CD4-positive, alpha-beta T cell treated with Interleukin-4 for 4 hours (primary cell): ENCODE results near the gene RALA.
"Not testable (repeated sequence)": the region's sequence is repeated elsewhere in the genome, so short reads cannot be mapped to it uniquely, and the experiment has no call there.

Experiments used
- DNase-seq: peaks from one replicate; pipeline ENCODE4 v3.0.0-alpha.2; 2020

Gene RALA

GRCh38 chr7:39650676-39651075 is 27.3 kb downstream of the RALA start:
- no peak for DNase-seq

GRCh38 chr7:39651265-39651664 is 27.9 kb downstream of the RALA start:
- DNase-seq: no peak

GRCh38 chr7:39656415-39656814 is 33.0 kb downstream of the RALA start:
- no peak for DNase-seq

- no peak for DNase-seq
These were observed 36.1 kb downstream of the RALA start for GRCh38 chr7:39659356-39660013.

- DNase-seq: no peak
These were observed 38.6 kb downstream of the RALA start for GRCh38 chr7:39661960-39662359.

- DNase-seq: no peak
These were observed 39.9 kb downstream of the RALA start for GRCh38 chr7:39663263-39663662.

GRCh38 chr7:39664057-39664456 is 40.7 kb downstream of the RALA start:
- no peak for DNase-seq

GRCh38 chr7:39664585-39664984 is 41.2 kb downstream of the RALA start:
- DNase-seq: no peak

GRCh38 chr7:39666562-39666961 is 43.2 kb downstream of the RALA start:
- DNase-seq: no peak

GRCh38 chr7:39667341-39667923 is 44.1 kb downstream of the RALA start:
- DNase-seq: no peak

GRCh38 chr7:39668280-39668679 is 44.9 kb downstream of the RALA start:
- not testable (repeated sequence) for DNase-seq

- no peak for DNase-seq
These were observed 46.7 kb downstream of the RALA start for GRCh38 chr7:39670052-39670451.

- no peak for DNase-seq
These were observed 47.6 kb downstream of the RALA start for GRCh38 chr7:39670934-39671333.

GRCh38 chr7:39672176-39672575 is 48.8 kb downstream of the RALA start:
- DNase-seq: no peak

GRCh38 chr7:39673868-39674267 is 50.5 kb downstream of the RALA start:
- DNase-seq: no peak

- DNase-seq: no peak
These were observed 51.0 kb downstream of the RALA start for GRCh38 chr7:39674406-39674805.

- no peak for DNase-seq
These were observed 53.0 kb downstream of the RALA start for GRCh38 chr7:39676346-39676745.

- no peak for DNase-seq
These were observed 55.7 kb downstream of the RALA start for GRCh38 chr7:39678930-39679709.

- DNase-seq: not testable (repeated sequence)
These were observed 56.5 kb downstream of the RALA start for GRCh38 chr7:39679874-39680273.

GRCh38 chr7:39681887-39682441 is 58.6 kb downstream of the RALA start:
- DNase-seq: no peak

- no peak for DNase-seq
These were observed 60.0 kb downstream of the RALA start for GRCh38 chr7:39683216-39683845.

GRCh38 chr7:39686261-39686924 is 63.0 kb downstream of the RALA start:
- DNase-seq: no peak
